Naive B cell (primary cell): Measurements from ENCODE around the gene TIGD1. TPM values are rescaled to one million over a fixed set of nuclear protein-coding genes. Genes with fewer than 3 reads are reported as not detected.
"Not testable (repeated sequence)": the region's sequence is repeated elsewhere in the genome, so short reads cannot be mapped to it uniquely, and the experiment has no call there.

ENCODE experiments used
- ATAC-seq, 2 donors: fragments of 150-1000 bp; cut with Tn5 transposase; 2 replicates each; pipeline ENCODE4 v1.10.0; 2021; ENCODE audit warnings: low read depth in 2 of 2, mild to moderate bottlenecking in 2 of 2, moderate library complexity in 2 of 2
- DNase-seq: peaks from one replicate; pipeline ENCODE4 v3.0.0; 2022
- H3K27ac Mint-ChIP-seq, 6 donors: one replicate each; pipeline ENCODE4 v1.8.0; 2020 to 2022; ENCODE audit warnings: mild to moderate bottlenecking in 6 of 6, mixed read lengths in 6 of 6, moderate library complexity in 5 of 6, inconsistent platforms in 2 of 6
- H3K27me3 Mint-ChIP-seq, 3 donors: one replicate each; pipeline ENCODE4 v1.8.0; 2021 to 2022; ENCODE audit warnings: mixed read lengths in 3 of 3, mild to moderate bottlenecking in 1 of 3
- H3K36me3 Mint-ChIP-seq, 2 donors: one replicate each; pipeline ENCODE4 v1.8.0; 2020 to 2022; ENCODE audit warnings: mixed read lengths in 2 of 2, inconsistent platforms in 1 of 2, mild to moderate bottlenecking in 1 of 2
- H3K4me1 Mint-ChIP-seq, 3 donors: one replicate each; pipeline ENCODE4 v1.8.0; 2020 to 2022; ENCODE audit warnings: mixed read lengths in 3 of 3, inconsistent platforms in 1 of 3, mild to moderate bottlenecking in 1 of 3, moderate library complexity in 1 of 3
- H3K4me3 Mint-ChIP-seq, 8 donors: one replicate each; pipeline ENCODE4 v1.8.0; 2020 to 2022; ENCODE audit warnings: mild to moderate bottlenecking in 8 of 8, mixed read lengths in 8 of 8, moderate library complexity in 8 of 8, inconsistent platforms in 2 of 8
- H3K9me3 Mint-ChIP-seq, 7 donors: one replicate each; pipeline ENCODE4 v1.8.0; 2020 to 2022; ENCODE audit warnings: mixed read lengths in 7 of 7, mild to moderate bottlenecking in 5 of 7, inconsistent platforms in 2 of 7, moderate library complexity in 1 of 7
- polyA plus RNA-seq, 6 donors: library from polyadenylated mRNA; unstranded; fragments of 300-500 nt; fragmentation: Illumina TruSeq; gene quantifications; one replicate each; pipeline ENCODE4 v1.2.3, GENCODE V29; 2021; ENCODE audit warnings: low read depth in 6 of 6

TIGD1 gene
- polyA plus RNA-seq, 6 donors from 2014 or later, result 2.6 to 9.2 (median 7.9) TPM

- Mint-ChIP-seq H3K4me3 (peak overlapping the region in 1 of 8 donors; percentile 37), H3K27ac (no peak overlapping the region), H3K4me1 (peaks cover 38 to 44% (median 41%) of the 10 kb centered on the region in 3 donors), H3K9me3 (peaks cover 0 to 4% (median 3%) of the 10 kb centered on the region in 7 donors), H3K36me3 (no peaks in the 10 kb centered on the region), H3K27me3 (peaks cover 0 to 20% (median 20%) of the 10 kb centered on the region in 3 donors)
- no peak for DNase-seq
- ATAC-seq, result peak; percentile 37 to 50
Measured at GRCh38 chr2:232541195-232541960, 9.0 kb downstream of the TIGD1 start.

DNA sequence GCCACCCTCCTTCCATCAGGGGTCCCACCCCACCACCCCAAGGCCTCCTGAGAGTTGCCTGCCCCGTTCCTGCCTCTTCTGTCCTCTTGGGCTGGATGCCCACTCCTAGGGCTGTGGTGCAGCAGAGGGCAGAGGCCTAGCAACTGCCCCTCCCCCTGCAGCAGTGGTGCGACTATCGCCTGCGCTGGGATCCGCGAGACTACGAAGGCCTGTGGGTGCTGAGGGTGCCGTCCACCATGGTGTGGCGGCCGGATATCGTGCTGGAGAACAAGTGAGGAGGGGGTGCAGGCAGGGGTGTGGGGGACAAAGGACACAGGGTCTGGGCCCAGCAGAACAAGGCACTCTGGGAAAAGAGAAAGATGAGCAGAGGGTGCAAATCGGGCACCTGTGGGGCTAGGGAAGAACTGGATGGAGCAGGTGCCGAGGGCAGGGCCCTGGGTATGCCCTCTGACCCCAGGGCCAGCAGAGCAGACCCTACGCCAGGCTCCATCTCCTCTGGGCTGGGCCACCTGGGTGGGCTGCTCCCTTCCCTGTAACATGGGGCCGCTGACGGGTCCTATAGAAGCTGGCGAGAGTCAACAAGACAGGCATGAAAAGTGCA, 9.8 kb downstream of the TIGD1 start:
- Mint-ChIP-seq H3K9me3 (peaks cover 0 to 7% (median 4%) of the 10 kb centered on the region in 7 donors), H3K27me3 (peaks cover 0 to 28% (median 22%) of the 10 kb centered on the region in 3 donors), H3K36me3 (no peaks in the 10 kb centered on the region), H3K4me1 (peaks cover 34 to 44% (median 37%) of the 10 kb centered on the region in 3 donors), H3K4me3 (no peak overlapping the region), H3K27ac (peak overlapping the region in 1 of 6 donors; percentile 32)
- DNase-seq (no peak), ATAC-seq (no peak)

- DNase-seq, result no peak
- peaks cover 0 to 38% (median 22%) of the 10 kb centered on the region in 3 donors for H3K27me3 Mint-ChIP-seq
- H3K4me1 Mint-ChIP-seq, result peaks cover 34 to 40% (median 34%) of the 10 kb centered on the region in 3 donors
- peak within 1 kb of the TSS in 4 of 6 donors; percentile 32 to 90 (median 83) for H3K27ac Mint-ChIP-seq
- peak within 1 kb of the TSS in 2 of 8 donors; percentile 68 to 79 for H3K4me3 Mint-ChIP-seq
- no peaks in the 10 kb centered on the region for H3K36me3 Mint-ChIP-seq
- peaks cover 0 to 7% (median 4%) of the 10 kb centered on the region in 7 donors for H3K9me3 Mint-ChIP-seq
- ATAC-seq, result no peak
Measured at GRCh38 chr2:232539298-232540231, 10.8 kb downstream of the TIGD1 start, which contains the start of gene CHRNG. Gene CHRNG (plus strand): TSS chr2:232539692. CDS start chr2:232539748, 56 bp downstream.

DNA sequence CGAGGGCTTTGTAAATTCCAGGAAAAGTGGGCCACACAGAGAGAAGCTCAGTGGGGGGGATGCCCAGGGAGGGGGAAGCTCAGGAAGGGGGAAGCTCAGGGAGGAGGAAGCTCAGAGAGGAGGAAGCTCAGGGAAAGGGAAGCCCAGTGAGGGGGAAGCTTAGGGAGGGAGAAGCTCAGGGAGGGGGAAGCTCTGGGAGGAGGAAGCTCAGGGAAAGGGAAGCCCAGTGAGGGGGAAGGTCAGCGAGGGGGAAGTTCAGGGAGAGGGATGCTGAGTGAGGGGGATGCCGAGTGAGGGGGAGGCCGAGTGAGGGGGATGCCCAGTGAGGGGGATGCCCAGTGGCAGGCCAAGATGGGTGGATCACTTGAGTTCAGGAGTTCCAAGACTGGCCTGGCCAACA, 11.7 kb downstream of the TIGD1 start:
- Mint-ChIP-seq H3K27me3 (peaks cover 0 to 45% (median 22%) of the 10 kb centered on the region in 3 donors), H3K4me3 (peak overlapping the region in 2 of 8 donors; percentile 68 to 79), H3K9me3 (peaks cover 0 to 7% (median 4%) of the 10 kb centered on the region in 7 donors), H3K4me1 (peaks cover 30 to 35% (median 31%) of the 10 kb centered on the region in 3 donors), H3K27ac (peak overlapping the region in 3 of 6 donors; percentile 83 to 90 (median 83)), H3K36me3 (no peaks in the 10 kb centered on the region)
- no peak for DNase-seq
- ATAC-seq, result no peak

DNA sequence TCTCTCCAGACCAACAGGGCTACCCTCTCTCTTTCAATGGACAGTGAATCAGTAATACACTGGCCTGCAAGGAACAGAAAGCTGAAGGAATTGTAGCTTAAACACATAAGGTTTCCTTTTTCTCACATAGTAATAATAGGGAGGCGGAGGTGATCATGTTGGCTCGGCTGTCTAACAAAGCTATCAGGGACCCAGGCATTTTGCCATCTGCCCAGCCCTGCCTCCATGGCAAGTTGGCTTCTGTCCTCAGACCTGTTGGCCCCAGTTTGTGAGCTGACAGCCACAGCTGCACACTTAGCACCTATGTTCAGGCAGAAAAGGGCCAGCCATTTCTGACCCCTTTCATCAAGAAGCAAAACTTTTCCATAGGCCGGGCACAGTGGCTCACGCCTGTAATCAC, 12.9 kb downstream of the TIGD1 start:
- Mint-ChIP-seq H3K4me1 (peaks cover 22 to 28% (median 24%) of the 10 kb centered on the region in 3 donors), H3K4me3 (no peak overlapping the region), H3K9me3 (peaks cover 0 to 7% (median 4%) of the 10 kb centered on the region in 7 donors), H3K27ac (no peak overlapping the region), H3K36me3 (no peaks in the 10 kb centered on the region), H3K27me3 (peaks cover 3 to 45% (median 22%) of the 10 kb centered on the region in 3 donors)
- ATAC-seq (no peak), DNase-seq (no peak)

DNA sequence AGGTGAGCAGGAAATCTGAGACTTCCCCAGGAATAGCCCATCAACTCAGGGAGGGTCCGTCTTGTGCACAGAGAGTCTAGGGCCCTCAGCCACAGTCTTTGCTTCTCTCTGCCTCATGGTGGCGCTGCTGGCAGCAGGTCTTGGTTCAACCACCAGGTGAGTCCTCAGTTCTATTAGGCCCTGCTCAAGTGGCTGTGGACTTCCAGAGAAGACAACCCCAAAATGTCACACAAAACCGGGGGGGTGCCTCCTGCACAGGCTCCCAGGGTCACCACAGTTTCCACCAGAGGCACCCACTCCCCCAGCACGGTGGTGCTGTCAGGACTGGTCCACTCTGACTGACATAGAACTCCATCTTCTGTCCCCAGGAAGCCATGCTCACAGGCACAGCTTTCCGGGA, 13.3 kb downstream of the TIGD1 start:
- Mint-ChIP-seq H3K4me3 (peak overlapping the region in 1 of 8 donors; percentile 20), H3K4me1 (peaks cover 20 to 24% (median 20%) of the 10 kb centered on the region in 3 donors), H3K9me3 (peaks cover 0 to 7% (median 4%) of the 10 kb centered on the region in 7 donors), H3K27ac (no peak overlapping the region), H3K36me3 (no peaks in the 10 kb centered on the region), H3K27me3 (peaks cover 3 to 45% (median 22%) of the 10 kb centered on the region in 3 donors)
- DNase-seq (no peak), ATAC-seq (no peak)

GRCh38 chr2:232535761-232536530, 14.4 kb downstream of the TIGD1 start:
- Mint-ChIP-seq H3K27me3 (peaks cover 3 to 45% (median 22%) of the 10 kb centered on the region in 3 donors), H3K4me3 (no peak overlapping the region), H3K36me3 (no peaks in the 10 kb centered on the region), H3K4me1 (peaks cover 11 to 24% (median 15%) of the 10 kb centered on the region in 3 donors), H3K9me3 (peaks cover 0 to 7% (median 4%) of the 10 kb centered on the region in 7 donors), H3K27ac (no peak overlapping the region)
- DNase-seq (no peak), ATAC-seq (no peak)

DNA sequence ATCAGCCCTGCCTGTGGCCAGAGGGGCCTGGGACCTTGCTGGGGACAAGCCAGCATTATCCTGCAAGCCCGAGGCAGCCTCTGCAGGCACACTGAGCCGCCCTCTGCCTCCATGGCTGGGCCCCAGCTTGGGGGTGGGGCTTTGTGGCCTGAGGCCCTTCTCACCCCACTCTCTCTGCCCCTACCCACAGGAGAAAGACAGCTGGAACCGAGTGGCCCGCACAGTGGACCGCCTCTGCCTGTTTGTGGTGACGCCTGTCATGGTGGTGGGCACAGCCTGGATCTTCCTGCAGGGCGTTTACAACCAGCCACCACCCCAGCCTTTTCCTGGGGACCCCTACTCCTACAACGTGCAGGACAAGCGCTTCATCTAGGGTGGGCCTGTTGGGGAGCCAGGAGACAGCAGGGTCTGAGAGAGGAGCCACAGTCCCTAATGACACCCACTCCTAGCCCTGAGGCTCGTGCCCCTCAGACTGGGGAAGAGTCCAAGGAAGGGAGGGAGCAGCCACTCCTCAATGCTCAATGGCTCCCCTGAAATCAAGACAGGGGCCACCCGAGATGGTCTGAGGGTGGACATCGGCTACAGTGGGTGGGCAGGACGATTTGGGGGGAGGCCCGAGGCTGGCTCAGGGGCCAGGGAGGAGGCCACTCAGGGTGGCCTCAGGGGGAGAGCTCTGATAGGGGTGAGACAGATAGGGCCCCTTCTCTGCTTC, 15.3 kb downstream of the TIGD1 start:
- peaks cover 0 to 7% (median 4%) of the 10 kb centered on the region in 7 donors for H3K9me3 Mint-ChIP-seq
- peaks cover 3 to 53% (median 22%) of the 10 kb centered on the region in 3 donors for H3K27me3 Mint-ChIP-seq
- no peaks in the 10 kb centered on the region for H3K36me3 Mint-ChIP-seq
- H3K4me1 Mint-ChIP-seq, result peaks cover 11 to 19% (median 11%) of the 10 kb centered on the region in 3 donors
- ATAC-seq (no peak), DNase-seq (no peak)
- no peak overlapping the region for H3K4me3 Mint-ChIP-seq
- H3K27ac Mint-ChIP-seq, result no peak overlapping the region

GRCh38 chr2:232533944-232534710, 16.2 kb downstream of the TIGD1 start:
- Mint-ChIP-seq H3K27me3 (peaks cover 3 to 62% (median 25%) of the 10 kb centered on the region in 3 donors), H3K9me3 (peaks cover 0 to 7% (median 4%) of the 10 kb centered on the region in 7 donors)

DNA sequence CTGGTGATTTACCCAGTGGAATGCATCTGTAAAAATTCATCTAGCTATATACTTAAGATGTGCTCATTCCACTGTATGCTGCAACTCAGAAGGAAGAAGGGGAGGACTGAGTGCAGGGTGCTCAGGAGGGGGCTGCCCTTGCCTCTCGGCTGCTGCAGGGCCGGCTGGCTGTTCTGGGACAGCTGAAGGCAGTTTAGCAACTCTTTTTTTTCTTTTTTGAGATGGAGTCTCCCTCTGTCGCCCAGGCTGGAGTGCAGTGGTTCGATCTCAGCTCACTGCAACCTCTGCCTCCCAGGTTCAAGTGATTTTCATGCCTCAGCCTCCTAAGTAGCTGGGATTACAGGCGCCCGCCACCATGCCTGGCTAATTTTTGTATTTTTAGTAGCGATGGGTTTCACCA, 17.5 kb downstream of the TIGD1 start:
- peaks cover 12 to 68% (median 26%) of the 10 kb centered on the region in 3 donors for H3K27me3 Mint-ChIP-seq
- H3K9me3 Mint-ChIP-seq, H3K4me3 Mint-ChIP-seq, H3K36me3 Mint-ChIP-seq, ATAC-seq, H3K4me1 Mint-ChIP-seq, H3K27ac Mint-ChIP-seq, DNase-seq: not testable (repeated sequence)

More at GRCh38 chr2:232533944-232534710, 16.2 kb downstream of the TIGD1 start:
- ATAC-seq, result no peak
- peaks cover 11 to 17% (median 11%) of the 10 kb centered on the region in 3 donors for H3K4me1 Mint-ChIP-seq
- H3K27ac Mint-ChIP-seq, result no peak overlapping the region
- H3K36me3 Mint-ChIP-seq, result no peaks in the 10 kb centered on the region
- no peak for DNase-seq
- H3K4me3 Mint-ChIP-seq, result no peak overlapping the region

- peaks cover 14 to 68% (median 30%) of the 10 kb centered on the region in 3 donors for H3K27me3 Mint-ChIP-seq
- H3K4me1 Mint-ChIP-seq, result peaks cover 0 to 8% (median 5%) of the 10 kb centered on the region in 3 donors
- DNase-seq (no peak), ATAC-seq (no peak)
- no peaks in the 10 kb centered on the region for H3K36me3 Mint-ChIP-seq
- peaks cover 0 to 7% (median 4%) of the 10 kb centered on the region in 7 donors for H3K9me3 Mint-ChIP-seq
- no peak overlapping the region for H3K4me3 Mint-ChIP-seq
- H3K27ac Mint-ChIP-seq, result no peak overlapping the region
Measured at GRCh38 chr2:232532419-232532818, 17.9 kb downstream of the TIGD1 start.
